Measurements from ENCODE around the gene NOP53. TPM values are rescaled to one million over a fixed set of nuclear protein-coding genes. Genes with fewer than 3 reads are reported as not detected.
"Not testable (repeated sequence)": the region's sequence is repeated elsewhere in the genome, so short reads cannot be mapped to it uniquely, and the experiment has no call there.

NOP53 gene
- total RNA-seq, 1 donor from 2014 or later = 194 TPM

DNA sequence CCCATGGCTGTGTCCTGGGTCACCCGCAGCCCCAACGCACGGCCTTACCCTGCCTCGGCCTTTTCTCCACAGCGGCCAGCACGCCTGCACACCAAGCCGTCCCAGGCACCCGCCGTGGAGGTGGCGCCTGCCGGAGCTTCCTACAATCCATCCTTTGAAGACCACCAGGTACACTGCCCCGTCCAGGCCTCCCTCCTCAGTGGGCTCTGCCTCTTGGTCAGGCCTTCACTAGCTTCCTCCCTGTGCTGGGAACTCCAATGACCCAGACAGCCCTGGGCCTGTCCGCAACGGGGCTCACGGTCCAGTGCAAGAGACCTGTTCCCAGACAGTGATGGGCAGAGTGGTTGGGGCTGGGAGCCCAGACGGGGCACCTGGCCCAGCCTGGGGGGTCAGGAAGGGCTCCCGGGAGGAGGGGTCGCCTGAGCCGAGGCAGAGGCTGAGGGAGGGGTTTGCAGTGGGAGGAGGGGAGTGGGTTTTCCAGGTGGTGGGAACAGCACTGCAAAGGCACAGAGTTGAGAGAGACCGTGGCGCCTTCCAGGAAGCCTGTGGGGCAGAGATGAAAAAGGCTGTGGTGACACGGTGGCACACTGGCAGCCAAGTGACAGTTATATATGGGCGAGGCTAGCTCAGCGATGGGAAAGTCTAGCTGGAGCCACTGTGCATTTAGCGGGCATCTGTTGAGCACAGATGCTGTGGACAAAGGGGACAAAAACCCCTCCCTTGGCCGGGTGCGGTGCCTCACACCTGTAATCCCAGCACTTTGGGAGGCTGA is 7.3 kb downstream of the NOP53 start:
- DNase-seq (ENCODE audit: low spot score) = no peak

DNA sequence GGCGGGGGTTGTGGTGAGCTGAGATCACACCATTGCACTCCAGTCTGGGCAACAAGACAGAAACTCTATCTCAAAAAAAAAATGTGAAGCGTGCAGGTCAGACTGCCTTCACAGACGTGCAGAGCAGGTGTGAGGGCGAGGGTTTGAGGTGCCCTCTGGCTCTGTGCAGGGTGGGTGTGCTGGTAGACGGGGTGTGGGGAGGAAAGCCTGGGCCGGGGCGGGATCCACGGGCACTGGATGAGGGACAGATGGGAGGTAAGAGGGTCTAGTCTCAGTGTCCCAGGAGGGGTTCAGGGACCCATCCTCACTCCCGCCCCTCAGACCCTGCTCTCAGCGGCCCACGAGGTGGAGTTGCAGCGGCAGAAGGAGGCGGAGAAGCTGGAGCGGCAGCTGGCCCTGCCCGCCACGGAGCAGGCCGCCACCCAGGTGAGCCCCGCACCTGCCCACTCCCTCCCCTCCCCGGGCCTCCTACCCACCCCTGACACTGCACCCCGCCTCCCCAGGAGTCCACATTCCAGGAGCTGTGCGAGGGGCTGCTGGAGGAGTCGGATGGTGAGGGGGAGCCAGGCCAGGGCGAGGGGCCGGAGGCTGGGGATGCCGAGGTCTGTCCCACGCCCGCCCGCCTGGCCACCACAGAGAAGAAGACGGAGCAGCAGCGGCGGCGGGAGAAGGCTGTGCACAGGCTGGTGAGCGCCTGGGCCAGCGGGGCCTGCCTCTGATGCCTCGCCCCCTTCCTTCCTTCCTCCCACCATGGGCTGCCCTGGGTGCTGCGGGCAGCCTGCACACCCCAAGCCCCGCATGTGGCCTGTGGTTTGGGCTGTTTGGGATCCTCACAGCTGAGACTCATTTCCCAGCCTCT is 9.1 kb downstream of the NOP53 start:
- no peak for DNase-seq (ENCODE audit: low spot score)

- no peak for DNase-seq (ENCODE audit: low spot score)
Observed at GRCh38 chr19:47755065-47755761, 9.9 kb downstream of the NOP53 start.

GRCh38 chr19:47755762-47756626 is 10.6 kb downstream of the NOP53 start:
- no peak for DNase-seq (ENCODE audit: low spot score)

DNA sequence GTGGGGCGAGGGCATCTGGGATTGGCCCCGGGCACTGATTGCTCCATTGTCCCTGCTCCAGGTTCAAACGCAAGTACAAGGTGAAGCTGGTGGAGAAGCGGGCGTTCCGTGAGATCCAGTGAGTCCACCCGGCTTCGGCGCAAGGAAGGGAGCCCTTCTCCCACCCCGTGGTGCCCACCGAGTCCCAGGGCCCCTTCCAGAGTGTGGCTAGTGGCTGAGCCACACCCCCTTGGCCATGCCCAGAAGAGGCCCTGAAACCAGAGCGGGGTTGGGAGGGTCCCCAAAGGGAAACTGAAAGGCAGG is 11.2 kb downstream of the NOP53 start:
- DNase-seq (ENCODE audit: low spot score) = no peak

DNA sequence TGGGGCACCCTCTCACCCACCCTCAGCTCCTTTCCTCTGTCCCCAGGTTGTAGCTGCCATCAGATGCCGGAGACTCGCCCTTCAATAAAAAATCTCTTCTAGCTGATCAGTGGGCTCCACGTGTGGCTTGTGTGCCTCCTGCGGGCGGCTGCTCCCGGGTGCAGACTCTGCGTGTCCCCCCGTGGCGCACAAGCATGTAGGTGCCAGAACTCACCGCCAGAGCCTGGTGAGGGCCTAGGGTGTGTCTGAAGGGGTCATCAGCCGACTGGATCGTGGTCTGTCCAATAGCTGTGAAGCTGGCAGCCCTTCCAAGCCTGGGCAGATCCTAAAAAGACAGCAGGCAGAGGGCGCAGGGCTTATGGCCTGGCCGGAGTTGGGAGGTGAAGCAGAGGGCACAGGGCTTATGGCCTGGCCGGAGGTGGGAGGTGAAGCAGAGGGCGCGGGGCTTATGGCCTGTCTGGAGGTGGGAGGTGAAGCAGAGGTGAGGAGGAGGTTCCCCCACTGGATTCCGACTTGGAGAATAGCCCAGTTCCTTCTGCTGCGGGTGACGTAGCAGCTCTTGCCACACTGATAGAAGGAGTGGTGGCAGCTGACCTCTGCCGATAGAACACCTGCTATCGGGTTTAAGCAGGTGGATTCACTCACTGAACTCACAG is 11.7 kb downstream of the NOP53 start:
- DNase-seq (ENCODE audit: low spot score) = no peak

DNA sequence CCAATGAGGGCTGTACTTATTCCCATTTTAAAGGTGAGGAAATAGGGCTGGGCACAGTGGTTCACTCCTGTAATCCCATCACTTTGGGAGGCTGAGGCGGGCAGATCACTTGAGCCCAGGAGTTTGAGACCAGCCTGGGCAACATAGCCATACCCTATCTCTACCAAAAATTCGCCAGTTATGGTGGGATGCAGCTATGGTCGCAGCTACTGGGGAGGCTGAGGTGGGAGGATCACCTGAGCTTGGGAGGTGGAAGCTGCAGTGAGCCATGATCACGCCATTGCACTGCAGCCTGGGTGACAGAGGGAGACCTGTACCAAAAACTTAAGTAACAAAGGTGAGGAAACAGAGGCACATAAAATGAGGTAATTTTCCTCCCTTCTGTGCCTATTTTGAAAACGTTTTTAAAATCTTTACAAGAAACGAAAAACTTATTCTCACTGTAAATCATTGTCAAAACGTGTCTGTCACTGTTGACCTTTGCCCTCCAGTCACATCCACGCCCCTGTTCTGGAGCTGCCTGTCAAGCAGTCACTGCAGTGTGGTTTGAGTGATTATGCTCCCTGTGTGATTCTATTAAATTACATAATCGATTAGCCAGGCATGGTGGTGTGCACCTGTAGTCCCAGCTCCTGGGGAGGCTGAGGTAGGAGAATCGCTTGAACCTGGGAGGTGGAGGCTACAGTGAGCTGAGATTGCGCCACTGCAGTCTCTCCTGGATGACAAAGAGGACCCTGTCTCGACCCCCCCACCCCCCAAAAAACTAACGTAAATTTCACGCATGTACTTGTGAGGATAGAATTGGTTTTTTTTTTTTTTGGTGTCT is 12.5 kb downstream of the NOP53 start:
- DNase-seq (ENCODE audit: low spot score) = no peak

DNA sequence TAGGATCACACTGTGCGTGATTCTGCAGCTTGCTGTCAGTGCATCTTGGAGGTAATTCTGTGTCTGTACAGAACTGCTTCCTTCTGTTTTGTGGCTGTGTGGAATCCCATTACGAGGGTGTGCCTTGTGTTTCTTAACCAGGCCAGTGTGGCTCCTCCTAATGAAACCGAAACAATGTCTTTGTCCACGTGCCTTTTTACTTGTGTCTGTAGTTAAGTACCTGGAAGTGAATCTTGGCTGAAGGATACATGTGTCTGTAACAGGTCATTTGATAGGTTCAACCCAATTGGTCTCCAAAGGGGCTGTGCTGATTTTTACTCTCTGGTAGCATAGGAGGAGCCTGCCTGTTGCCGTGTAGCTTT is 13.1 kb downstream of the NOP53 start:
- DNase-seq (ENCODE audit: low spot score) = no peak

DNA sequence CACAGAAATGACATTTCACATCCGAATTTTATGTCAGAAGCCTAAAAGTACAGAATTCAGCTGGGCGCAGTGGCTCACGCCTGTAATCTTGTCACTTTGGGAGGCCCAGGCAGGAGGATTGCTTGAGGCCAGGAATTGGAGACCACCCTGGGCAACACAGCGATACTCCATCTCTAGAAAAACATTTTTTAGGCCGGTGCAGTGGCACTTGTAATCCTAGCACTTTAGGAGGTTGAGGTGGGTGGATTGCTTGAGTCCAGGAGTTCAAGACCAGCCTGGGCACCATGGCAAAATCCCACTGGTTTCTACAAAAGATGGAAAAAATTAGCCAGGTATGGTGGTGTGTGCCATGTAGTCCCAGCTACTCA is 15.3 kb downstream of the NOP53 start:
- no peak for DNase-seq (ENCODE audit: low spot score)

DNA sequence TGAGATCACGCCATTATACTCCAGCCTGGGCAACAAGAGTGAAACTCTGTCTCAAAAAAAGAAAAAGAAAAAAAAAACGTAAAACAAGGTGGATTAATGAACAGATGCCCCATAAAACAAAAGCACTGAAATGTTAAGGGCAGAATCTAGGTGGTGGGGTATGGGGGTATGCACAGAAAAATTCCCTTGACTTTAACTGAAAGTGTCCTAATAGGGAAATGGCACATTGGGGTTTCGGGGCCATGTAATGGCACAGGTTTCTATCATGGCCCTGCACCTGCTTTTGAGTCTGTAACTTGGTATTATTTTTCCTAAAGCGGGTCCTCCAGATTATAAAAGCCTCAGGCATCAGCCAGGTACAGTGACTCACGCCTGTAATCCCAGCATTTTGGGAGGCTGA is 16.2 kb downstream of the NOP53 start:
- DNase-seq (ENCODE audit: low spot score) = no peak

- no peak for DNase-seq (ENCODE audit: low spot score)
Observed at GRCh38 chr19:47762151-47762550, 16.8 kb downstream of the NOP53 start.

- DNase-seq (ENCODE audit: low spot score) = no peak
Observed at GRCh38 chr19:47762615-47763308, 17.4 kb downstream of the NOP53 start.

GRCh38 chr19:47764705-47765104 is 19.4 kb downstream of the NOP53 start:
- not testable (repeated sequence) for DNase-seq (ENCODE audit: low spot score)

DNA sequence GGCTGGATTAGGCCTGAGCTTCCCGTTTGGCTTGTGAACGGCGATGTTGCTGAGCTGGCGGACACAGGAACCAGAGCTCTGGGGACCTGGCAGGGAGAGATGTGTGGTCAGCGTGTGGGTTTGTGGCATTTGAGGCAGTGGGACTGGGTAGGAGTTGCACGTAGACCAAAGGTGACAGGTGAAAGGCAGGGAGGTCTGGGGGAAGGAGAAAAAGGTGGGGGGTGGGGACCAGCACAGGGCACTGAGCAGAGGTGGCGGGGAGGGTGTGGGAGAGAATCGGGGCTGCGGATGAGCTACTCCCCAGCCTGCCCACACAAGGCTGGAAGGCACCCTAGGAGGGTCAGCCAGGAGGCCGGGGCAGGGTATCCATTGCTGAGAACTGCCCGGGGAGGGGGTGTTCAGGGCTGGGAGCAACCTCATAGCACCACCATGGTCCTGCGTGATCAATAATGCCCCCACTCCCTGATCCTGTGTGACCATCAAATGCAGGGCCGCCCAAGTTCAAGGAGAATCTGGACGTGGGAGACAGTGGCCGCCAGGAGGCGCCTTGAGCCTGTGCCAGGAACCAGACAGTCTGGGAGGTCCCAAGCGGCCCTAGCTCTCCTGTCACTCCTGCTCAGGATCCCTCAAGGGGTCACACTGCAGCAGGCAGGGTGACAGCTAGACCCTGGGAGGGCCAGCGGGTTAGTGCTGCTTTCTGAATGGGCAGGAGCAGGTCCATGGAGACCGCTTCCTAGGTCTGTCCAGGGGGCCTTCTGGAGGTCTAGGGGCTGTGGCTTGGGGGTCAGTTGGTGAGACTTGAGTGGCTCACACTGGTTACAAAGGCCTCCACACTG is 20.4 kb downstream of the NOP53 start:
- DNase-seq (ENCODE audit: low spot score) = no peak

- no peak for DNase-seq (ENCODE audit: low spot score)
Observed at GRCh38 chr19:47766359-47766620, 20.9 kb downstream of the NOP53 start.

- DNase-seq (ENCODE audit: low spot score) = no peak
Observed at GRCh38 chr19:47766670-47767069, 21.3 kb downstream of the NOP53 start.

DNA sequence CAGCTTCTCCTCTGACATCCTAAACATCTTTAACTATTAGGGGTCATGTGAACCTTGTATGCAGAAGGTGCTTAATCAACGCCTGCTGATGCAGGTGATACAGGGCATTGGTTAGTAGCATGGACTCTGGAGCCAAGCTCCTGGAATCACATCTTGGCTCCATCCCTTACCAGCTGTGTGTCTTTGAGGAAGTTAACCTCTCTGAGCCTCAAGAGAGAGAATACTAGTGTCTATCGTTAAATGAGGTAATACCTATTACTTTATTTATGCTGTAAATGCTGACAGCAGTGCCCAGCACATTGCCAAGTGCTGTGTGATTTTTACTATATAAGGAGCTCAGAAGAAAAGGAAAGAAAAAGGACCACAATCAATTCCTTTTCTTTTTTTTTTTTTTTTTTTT is 22.0 kb downstream of the NOP53 start:
- DNase-seq (ENCODE audit: low spot score) = no peak

DNA sequence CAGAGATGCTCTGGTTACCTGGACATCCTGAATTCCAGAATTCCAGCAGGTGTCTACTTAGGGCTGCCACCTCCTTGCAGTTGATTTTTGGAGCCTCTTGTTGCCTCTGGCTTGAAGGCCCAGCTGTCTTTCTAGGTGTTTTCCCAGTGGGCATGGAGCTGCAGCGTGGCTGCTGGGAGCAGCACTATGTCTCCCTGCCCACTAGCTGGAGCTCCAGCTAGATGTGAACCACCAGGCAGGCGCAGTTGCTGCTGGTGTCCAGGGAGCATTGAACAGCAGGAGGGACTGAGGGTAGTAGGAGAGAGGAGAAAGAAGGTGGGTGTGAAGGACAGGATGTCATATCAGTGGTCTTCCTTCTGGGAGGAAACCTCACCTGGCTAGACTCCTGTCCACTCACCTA is 23.3 kb downstream of the NOP53 start:
- DNase-seq (ENCODE audit: low spot score) = no peak

GRCh38 chr19:47769534-47769933 is 24.2 kb downstream of the NOP53 start:
- DNase-seq (ENCODE audit: low spot score) = no peak
